GM18519 (cell line): ENCODE data around the gene ZNF90.
"Not testable (repeated sequence)": the region's sequence is repeated elsewhere in the genome, so short reads cannot be mapped to it uniquely, and the experiment has no call there.

ENCODE experiments used
- ATAC-seq: cut with Tn5 transposase; IDR thresholded peaks from one replicate; pipeline ENCODE4 v1.9.1; 2021; ENCODE audit warnings: mild to moderate bottlenecking, moderate library complexity; ENCODE audit not compliant: unreplicated experiment, low FRiP score

Gene ZNF90

GRCh38 chr19:20077791-20078463 is at the start of gene ZNF90:
Gene ZNF90 (plus strand): TSS chr19:20078000. CDS start chr19:20078133, 133 bp downstream.
- ATAC-seq, result peak; percentile 95

DNA sequence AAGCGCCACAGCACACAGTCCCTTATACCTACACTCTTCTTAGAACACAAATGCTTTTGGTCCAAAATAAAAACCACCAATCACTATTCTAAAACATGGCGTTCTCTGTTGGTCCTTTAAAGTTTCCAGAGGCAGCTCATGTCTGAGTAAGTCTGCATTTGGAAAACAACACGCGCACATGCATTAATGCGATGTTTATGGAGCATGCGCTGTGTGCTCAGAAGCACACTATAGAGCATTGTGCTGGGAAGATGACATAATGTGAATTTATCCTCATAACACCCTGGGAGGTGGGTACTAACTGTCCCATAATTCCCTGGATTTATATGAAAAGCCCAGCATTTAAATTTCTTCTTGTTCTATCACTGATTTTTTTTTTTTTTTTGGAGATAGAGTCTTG is 49.2 kb upstream of the ZNF90 start:
- no peak for ATAC-seq

GRCh38 chr19:20035935-20036334 is 41.9 kb upstream of the ZNF90 start:
- ATAC-seq, result no peak

DNA sequence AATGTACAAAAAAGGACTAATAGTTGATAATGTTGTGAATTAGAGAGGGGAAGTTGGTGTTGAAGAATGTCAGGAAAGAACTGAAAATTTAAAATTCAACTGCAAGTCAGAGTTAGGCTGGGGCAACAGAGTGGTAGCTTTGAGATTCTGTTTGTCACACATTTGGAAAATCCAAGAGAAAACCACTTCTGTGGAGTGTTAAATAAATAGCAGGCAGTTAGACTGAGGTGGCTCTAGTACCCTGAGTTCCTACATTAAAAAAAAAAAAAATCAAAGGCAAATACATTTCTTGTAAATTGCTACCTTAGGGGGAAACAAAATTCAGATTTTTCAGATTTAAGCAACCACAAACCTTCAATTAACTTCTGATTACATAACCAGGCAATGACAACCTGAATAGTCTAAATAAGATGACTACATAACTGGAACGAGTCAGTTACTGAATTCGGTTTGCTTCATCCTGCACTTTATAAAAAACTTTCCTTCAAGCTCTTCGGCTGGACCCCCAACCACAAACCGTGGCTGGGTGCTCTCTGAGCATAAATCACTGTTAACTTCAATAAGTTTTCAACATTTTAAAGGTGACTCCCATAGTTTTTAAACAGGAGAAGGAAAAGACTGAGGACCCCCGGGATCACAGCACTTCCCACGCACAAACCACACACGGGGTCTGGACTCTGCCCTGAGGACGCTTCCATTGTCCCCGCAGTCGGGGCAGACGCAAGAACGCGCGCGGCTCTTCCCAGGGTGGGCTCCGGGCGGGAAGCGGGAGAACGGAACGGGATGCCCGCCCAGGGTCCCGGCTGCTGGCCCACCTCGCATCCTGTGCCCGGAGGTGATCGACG is 39.2 kb upstream of the ZNF90 start:
- no peak for ATAC-seq

DNA sequence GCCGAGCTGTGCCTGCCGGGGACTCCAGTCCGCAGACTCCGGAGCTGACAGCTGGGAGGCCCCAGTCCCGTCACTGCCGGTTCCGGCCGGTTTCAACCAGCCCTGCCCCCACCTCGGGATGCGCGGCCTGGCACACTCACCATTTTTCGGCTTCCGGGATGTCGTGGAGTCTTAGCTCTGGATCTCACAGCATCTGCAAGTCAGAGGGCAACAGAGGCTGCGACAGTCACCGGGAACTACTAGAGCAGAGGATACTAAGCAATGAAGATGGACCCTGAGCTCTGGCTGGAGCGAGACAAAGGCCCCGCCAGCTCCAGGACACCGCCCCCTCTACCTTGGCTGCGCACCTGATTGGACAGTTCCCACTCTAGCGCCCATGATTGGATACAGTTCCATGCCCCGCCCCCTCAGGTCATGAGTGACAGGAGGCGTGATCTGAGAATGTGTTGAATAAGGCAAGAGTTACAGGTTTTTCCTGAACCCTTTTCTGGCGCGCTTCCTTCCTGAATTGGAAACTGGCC is 38.5 kb upstream of the ZNF90 start, which contains the start of gene ZNF682:
ZNF682 (minus strand) TSS at position 303 of the 521 bp plus-strand sequence; CDS start at position 143, 160 bp downstream.
- ATAC-seq, result peak; percentile 84

DNA sequence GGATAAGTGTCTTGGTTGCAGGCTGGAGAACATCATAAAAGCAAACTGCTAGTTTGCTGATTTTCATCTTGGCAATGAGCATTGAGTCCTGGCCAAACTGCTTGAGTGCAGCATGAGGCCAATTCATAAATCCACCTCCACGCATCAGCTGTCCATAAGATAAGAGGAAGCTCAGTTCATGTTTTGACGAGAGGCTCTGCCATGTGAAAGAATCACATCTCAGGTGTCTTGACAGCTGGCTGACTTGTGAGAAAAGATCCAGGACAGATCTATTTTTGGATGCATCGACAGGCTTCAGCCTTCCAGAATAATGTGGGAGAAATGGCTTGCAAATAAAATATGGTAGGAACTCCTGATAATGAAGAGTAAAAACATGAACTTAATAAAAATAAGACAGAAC is 33.1 kb upstream of the ZNF90 start:
- ATAC-seq, result no peak

- ATAC-seq, result not testable (repeated sequence)
Measured at GRCh38 chr19:20045742-20046141, 32.1 kb upstream of the ZNF90 start.

- peak; percentile 90 for ATAC-seq
Measured at GRCh38 chr19:20051841-20052768, 25.7 kb upstream of the ZNF90 start.

GRCh38 chr19:20058738-20059137 is 19.1 kb upstream of the ZNF90 start:
- ATAC-seq, result not testable (repeated sequence)

DNA sequence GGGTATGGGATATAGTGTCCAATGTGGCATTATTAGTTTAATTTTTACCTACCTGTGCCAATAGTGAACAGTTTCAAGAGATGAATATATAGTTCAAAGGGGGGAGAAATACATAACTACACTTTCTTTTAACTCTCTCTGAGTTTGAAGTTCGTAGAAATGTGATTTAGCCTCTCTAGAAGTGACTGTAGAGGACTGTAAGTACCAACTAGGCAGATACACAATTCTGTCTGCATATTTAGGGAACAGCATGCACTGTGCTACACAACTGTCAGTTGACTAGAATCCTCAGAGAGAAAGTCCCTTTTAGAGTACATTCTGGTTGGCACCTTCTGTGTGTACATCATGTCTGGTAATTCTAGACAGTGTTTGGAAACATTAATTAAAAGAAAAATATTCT is 17.5 kb upstream of the ZNF90 start:
- no peak for ATAC-seq

- ATAC-seq, result no peak
Measured at GRCh38 chr19:20066861-20067260, 10.9 kb upstream of the ZNF90 start.

GRCh38 chr19:20067943-20068342 is 9.9 kb upstream of the ZNF90 start:
- ATAC-seq, result no peak

DNA sequence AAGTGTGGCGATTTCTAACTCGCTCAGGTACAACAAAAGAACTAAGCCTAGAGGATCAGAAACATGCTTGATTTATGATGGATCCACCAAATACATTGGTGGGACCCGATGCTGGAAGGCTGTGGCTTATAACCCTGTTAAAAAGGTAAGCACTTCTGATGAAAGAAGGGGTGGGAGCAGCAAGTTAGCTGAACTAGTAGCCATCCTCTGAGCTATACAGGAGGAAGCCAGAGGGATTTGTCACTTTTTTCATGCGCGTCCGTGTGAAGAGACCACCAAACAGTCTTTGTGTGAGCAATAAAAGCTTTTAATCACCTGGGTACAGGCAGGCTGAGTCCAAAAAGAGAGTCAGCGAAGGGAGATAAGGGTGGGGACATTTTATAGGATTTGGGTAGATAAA is 9.2 kb upstream of the ZNF90 start:
- not testable (repeated sequence) for ATAC-seq

- ATAC-seq, result no peak
Measured at GRCh38 chr19:20070691-20071090, 7.1 kb upstream of the ZNF90 start.

DNA sequence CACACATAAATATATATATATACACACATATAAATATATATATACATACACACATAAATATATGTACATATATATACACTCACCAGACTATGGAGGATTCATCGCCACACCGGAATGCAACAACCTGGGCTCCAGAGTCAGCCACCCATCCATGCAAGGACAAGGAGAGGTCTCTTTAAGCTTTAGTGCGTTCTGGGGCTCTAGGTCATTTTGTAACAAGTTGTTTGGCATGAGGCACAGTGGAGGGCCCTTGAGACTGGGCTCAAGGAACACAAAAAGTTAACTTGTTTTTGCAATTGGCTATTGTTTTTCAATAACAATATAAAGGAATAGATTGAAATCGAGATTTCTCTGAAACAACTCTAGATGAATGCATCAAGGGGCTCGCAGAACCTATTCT is 4.9 kb upstream of the ZNF90 start:
- ATAC-seq, result no peak

GRCh38 chr19:20078581-20079031 is 806 bp downstream of the ZNF90 start:
- ATAC-seq, result no peak

- ATAC-seq, result no peak
Measured at GRCh38 chr19:20079476-20079875, 1.7 kb downstream of the ZNF90 start.

GRCh38 chr19:20080656-20081055 is 2.9 kb downstream of the ZNF90 start:
- no peak for ATAC-seq

- ATAC-seq, result not testable (repeated sequence)
Measured at GRCh38 chr19:20082232-20082833, 4.5 kb downstream of the ZNF90 start.

DNA sequence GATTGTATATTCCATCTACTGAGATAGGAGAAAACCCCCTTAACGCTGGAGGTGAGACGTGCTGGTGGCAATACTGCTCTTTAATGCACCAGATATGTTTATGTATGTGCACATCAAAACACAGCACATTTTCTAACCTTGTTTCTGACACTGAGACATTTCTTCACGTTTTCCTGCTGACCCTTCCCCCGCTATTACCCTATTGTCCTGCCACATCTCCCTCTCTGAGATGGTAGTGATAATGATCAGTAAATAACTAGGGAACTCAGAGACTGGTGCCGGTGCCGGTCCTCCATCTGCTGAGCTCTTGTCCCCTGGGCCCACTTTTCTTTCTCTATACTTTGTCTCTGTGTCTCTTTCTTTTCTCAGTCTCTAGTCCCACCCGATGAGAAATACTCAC is 5.1 kb downstream of the ZNF90 start:
- not testable (repeated sequence) for ATAC-seq
